Measurements from ENCODE around the gene TRPC4. TPM values are rescaled to one million over a fixed set of nuclear protein-coding genes. Genes with fewer than 3 reads are reported as not detected.

The TRPC4 gene
- polyA plus RNA-seq, 3 donors, result not detected

DNA sequence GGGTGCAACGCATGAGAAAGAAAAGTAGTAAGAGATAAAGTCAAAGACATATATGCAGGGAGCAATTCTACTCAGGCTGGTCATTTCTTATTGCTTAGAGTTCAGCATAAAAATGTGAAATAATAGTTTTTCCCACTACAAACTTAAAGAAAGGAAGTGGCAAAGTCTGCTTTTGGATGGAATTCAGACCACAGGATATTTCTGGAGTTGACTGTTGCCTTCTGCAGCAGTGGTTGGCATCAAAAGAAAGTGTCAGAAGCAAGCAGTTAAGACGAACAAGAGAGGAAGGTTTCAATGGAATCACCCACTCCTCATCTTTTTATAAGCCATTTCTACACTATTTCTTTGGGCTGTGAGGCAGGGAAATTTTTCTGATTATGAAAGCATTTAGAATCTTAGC lies 36.2 kb upstream of the TRPC4 start:
- intact Hi-C loops (cut with micrococcal nuclease), result no loop called here
- H3K27me3 Mint-ChIP-seq (ENCODE audit: low read depth in 3 of 3), result no peaks in the 10 kb centered on the region
- no peaks in the 10 kb centered on the region for H3K4me1 Mint-ChIP-seq

DNA sequence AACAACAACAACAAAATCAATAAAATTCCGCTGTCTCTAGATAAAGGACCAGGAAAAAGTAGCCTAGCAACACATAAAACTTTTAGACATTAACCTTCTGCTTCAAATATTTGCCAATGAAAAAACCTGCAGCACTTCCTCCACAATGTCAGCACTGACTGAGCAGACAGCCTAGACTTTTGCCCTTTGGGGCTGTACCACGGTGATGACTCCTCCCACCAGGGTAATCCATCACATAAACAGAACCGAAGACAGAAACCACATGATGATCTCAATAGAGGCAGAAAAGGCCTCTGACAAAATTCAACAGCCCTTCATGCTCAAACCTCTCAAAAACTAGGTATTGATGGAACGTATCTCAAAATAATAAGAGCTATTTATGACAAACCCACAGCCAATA lies 30.2 kb upstream of the TRPC4 start:
- no peaks in the 10 kb centered on the region for H3K27me3 ChIP-seq (ENCODE audit: control insufficient read depth in 2 of 2, insufficient read depth in 2 of 2, low read length in 2 of 2)
- Mint-ChIP-seq H3K4me3 (no peak overlapping the region), H3K27me3 (ENCODE audit: low read depth in 3 of 3) (no peaks in the 10 kb centered on the region), H3K9me3 (peaks cover 0 to 11% (median 3%) of the 10 kb centered on the region in 7 donors), H3K27ac (no peak overlapping the region), H3K36me3 (no peaks in the 10 kb centered on the region), H3K4me1 (no peaks in the 10 kb centered on the region)
- H2AFZ ChIP-seq (ENCODE audit: insufficient read depth, low read depth, low read length, poor library complexity, severe bottlenecking), result no peak overlapping the region
- no peaks in the 10 kb centered on the region for H3K79me2 ChIP-seq (ENCODE audit: insufficient read depth, low read length)
- WGBS (ENCODE audit: insufficient coverage), result 90% methylated on average over 2 of the region's 4 CpGs
- no peaks in the 10 kb centered on the region for H4K20me1 ChIP-seq (ENCODE audit: insufficient read depth, low read length)
- no peaks in the 10 kb centered on the region for H3K36me3 ChIP-seq (replicated peaks in 1 of 2; ENCODE audit: control insufficient read depth in 1 of 2, insufficient read depth in 2 of 2, low read length in 2 of 2)
- no peak overlapping the region for H3K9ac ChIP-seq (ENCODE audit: insufficient read depth, low read length, poor library complexity, severe bottlenecking)
- no peaks in the 10 kb centered on the region for H3K4me1 ChIP-seq (ENCODE audit: control insufficient read depth in 1 of 2, insufficient read depth in 2 of 2, low read length in 2 of 2)
- H3K4me3 ChIP-seq (replicated peaks in 1 of 3; ENCODE audit: low read depth in 2 of 3, low read length in 3 of 3), result no peak overlapping the region
- no peak overlapping the region for H3K4me2 ChIP-seq (replicated peaks; ENCODE audit: extremely low read depth, low read length, poor library complexity, severe bottlenecking)
- intact Hi-C loops (cut with micrococcal nuclease), result no loop called here
- peaks cover 3 to 6% of the 10 kb centered on the region in 2 donors for H3K9me3 ChIP-seq (replicated peaks in 1 of 2; ENCODE audit: control insufficient read depth in 1 of 2, insufficient read depth in 1 of 2, low read length in 2 of 2)
- no peak for DNase-seq
- no peak overlapping the region for H3K27ac ChIP-seq (ENCODE audit: low read depth in 1 of 2, low read length in 2 of 2)
- TF ChIP-seq, protein P1, sequence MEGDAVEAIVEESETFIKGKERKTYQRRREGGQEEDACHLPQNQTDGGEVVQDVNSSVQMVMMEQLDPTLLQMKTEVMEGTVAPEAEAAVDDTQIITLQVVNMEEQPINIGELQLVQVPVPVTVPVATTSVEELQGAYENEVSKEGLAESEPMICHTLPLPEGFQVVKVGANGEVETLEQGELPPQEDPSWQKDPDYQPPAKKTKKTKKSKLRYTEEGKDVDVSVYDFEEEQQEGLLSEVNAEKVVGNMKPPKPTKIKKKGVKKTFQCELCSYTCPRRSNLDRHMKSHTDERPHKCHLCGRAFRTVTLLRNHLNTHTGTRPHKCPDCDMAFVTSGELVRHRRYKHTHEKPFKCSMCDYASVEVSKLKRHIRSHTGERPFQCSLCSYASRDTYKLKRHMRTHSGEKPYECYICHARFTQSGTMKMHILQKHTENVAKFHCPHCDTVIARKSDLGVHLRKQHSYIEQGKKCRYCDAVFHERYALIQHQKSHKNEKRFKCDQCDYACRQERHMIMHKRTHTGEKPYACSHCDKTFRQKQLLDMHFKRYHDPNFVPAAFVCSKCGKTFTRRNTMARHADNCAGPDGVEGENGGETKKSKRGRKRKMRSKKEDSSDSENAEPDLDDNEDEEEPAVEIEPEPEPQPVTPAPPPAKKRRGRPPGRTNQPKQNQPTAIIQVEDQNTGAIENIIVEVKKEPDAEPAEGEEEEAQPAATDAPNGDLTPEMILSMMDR (IDR thresholded peaks at IDR 0.05), result no peak

More for the DNA sequence above, 36.2 kb upstream of the TRPC4 start:
- no peaks in the 10 kb centered on the region for H3K27me3 ChIP-seq (ENCODE audit: control insufficient read depth in 2 of 2, insufficient read depth in 2 of 2, low read length in 2 of 2)
- H2AFZ ChIP-seq (ENCODE audit: insufficient read depth, low read depth, low read length, poor library complexity, severe bottlenecking), result no peak overlapping the region
- H3K27ac Mint-ChIP-seq, result no peak overlapping the region
- H3K4me2 ChIP-seq (replicated peaks; ENCODE audit: extremely low read depth, low read length, poor library complexity, severe bottlenecking), result no peak overlapping the region
- no peak overlapping the region for H3K9ac ChIP-seq (ENCODE audit: insufficient read depth, low read length, poor library complexity, severe bottlenecking)
- no peak overlapping the region for H3K27ac ChIP-seq (ENCODE audit: low read depth in 1 of 2, low read length in 2 of 2)
- no peaks in the 10 kb centered on the region for H3K4me1 ChIP-seq (ENCODE audit: control insufficient read depth in 1 of 2, insufficient read depth in 2 of 2, low read length in 2 of 2)
- WGBS (ENCODE audit: insufficient coverage), result 100% methylated on average over 1 of the region's 2 CpGs
- no peak overlapping the region for H3K4me3 ChIP-seq (replicated peaks in 1 of 3; ENCODE audit: low read depth in 2 of 3, low read length in 3 of 3)
- TF ChIP-seq, protein P1 (IDR thresholded peaks at IDR 0.05), result no peak
- peaks cover 0 to 10% (median 4%) of the 10 kb centered on the region in 7 donors for H3K9me3 Mint-ChIP-seq
- H3K36me3 ChIP-seq (replicated peaks in 1 of 2; ENCODE audit: control insufficient read depth in 1 of 2, insufficient read depth in 2 of 2, low read length in 2 of 2), result no peaks in the 10 kb centered on the region
- no peaks in the 10 kb centered on the region for H4K20me1 ChIP-seq (ENCODE audit: insufficient read depth, low read length)
- DNase-seq, result no peak
- H3K9me3 ChIP-seq (replicated peaks in 1 of 2; ENCODE audit: control insufficient read depth in 1 of 2, insufficient read depth in 1 of 2, low read length in 2 of 2), result peaks cover 3 to 6% of the 10 kb centered on the region in 2 donors
- H3K36me3 Mint-ChIP-seq, result no peaks in the 10 kb centered on the region
- no peak overlapping the region for H3K4me3 Mint-ChIP-seq
- H3K79me2 ChIP-seq (ENCODE audit: insufficient read depth, low read length), result no peaks in the 10 kb centered on the region

Data from CD14-positive monocyte (primary cell).